HG02588 (cell line): Measurements from ENCODE around the gene GJB3.
"Not testable (repeated sequence)": the region's sequence is repeated elsewhere in the genome, so short reads cannot be mapped to it uniquely, and the experiment has no call there.

ENCODE experiments used
- ATAC-seq: cut with Tn5 transposase; IDR thresholded peaks from one replicate; pipeline ENCODE4 v1.9.1; 2021; ENCODE audit warnings: mild to moderate bottlenecking, moderate library complexity; ENCODE audit not compliant: unreplicated experiment

GJB3 gene

GRCh38 chr1:34785231-34785874, 4.3 kb downstream of the GJB3 start:
- ATAC-seq = no peak

- no peak for ATAC-seq
These were observed 5.0 kb downstream of the GJB3 start for GRCh38 chr1:34785875-34786470.

GRCh38 chr1:34786521-34787325, 5.7 kb downstream of the GJB3 start:
- no peak for ATAC-seq

GRCh38 chr1:34787461-34788420, 6.7 kb downstream of the GJB3 start:
- no peak for ATAC-seq

GRCh38 chr1:34790985-34791384, 10.0 kb downstream of the GJB3 start:
- no peak for ATAC-seq

GRCh38 chr1:34792424-34792823, 11.4 kb downstream of the GJB3 start:
- no peak for ATAC-seq

GRCh38 chr1:34792868-34793727, 12.1 kb downstream of the GJB3 start, which contains the start of gene GJA4:
GJA4 (plus strand) TSS chr1:34792999; CDS start chr1:34794214, 1,215 bp downstream.
- no peak for ATAC-seq

- ATAC-seq = no peak
These were observed 13.2 kb downstream of the GJB3 start for GRCh38 chr1:34794001-34794789.

GRCh38 chr1:34794790-34795180, 13.8 kb downstream of the GJB3 start:
- ATAC-seq = no peak

- no peak for ATAC-seq
These were observed 14.9 kb downstream of the GJB3 start for GRCh38 chr1:34795916-34796315.

- no peak for ATAC-seq
These were observed 16.0 kb downstream of the GJB3 start for GRCh38 chr1:34796990-34797389.

GRCh38 chr1:34800214-34800613, 19.2 kb downstream of the GJB3 start:
- no peak for ATAC-seq

GRCh38 chr1:34803770-34804169, 22.8 kb downstream of the GJB3 start:
- ATAC-seq = no peak

- ATAC-seq = no peak
These were observed 25.4 kb downstream of the GJB3 start for GRCh38 chr1:34806396-34806795.

GRCh38 chr1:34808051-34808810, 27.2 kb downstream of the GJB3 start:
- no peak for ATAC-seq

GRCh38 chr1:34810781-34811180, 29.8 kb downstream of the GJB3 start:
- not testable (repeated sequence) for ATAC-seq

- no peak for ATAC-seq
These were observed 35.3 kb downstream of the GJB3 start for GRCh38 chr1:34816332-34816731.

- ATAC-seq = no peak
These were observed 35.8 kb downstream of the GJB3 start for GRCh38 chr1:34816778-34817177.
